ENCODE results near the gene PAPPA2. TPM values are rescaled to one million over a fixed set of nuclear protein-coding genes. Genes with fewer than 3 reads are reported as not detected.

The PAPPA2 gene
- total and polyA plus RNA-seq, 9 of the 15 experiments (the other 6 are each of a cell fraction or from before 2014, with no cell fraction given), result 0.01 to 0.15 (median 0.05) TPM; not detected in 2

DNA sequence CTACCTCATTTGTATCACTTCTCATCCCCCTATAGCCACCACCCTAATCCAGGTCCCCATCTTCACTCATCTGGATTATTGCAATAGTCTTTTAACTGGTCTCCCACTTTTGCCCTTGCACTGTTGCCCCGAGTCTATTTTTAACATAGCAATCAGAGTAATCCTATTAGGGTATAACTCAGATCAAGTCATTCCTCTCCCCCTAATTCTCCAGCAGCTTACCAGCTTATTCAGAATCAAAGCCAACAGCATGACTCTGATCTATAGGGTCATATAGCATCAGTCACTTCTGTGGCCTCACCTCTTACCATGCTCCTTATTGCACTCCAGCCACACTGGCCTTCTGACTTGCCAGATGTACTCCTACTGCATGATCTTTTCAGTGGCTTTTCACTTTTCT, 140.7 kb downstream of the PAPPA2 start:
- no peak for TF ChIP-seq POLR2B (IDR thresholded peaks at IDR 0.05; ENCODE audit: low read depth, partially characterized antibody)
- TF ChIP-seq NCOA4 (IDR thresholded peaks at IDR 0.05; ENCODE audit: partially characterized antibody), result no peak
- TF ChIP-seq KDM2B (CRISPR knock-in tag; IDR thresholded peaks at IDR 0.05), result no peak
- no peak for TF ChIP-seq IFI16 (CRISPR knock-in tag; IDR thresholded peaks at IDR 0.05)
- TF ChIP-seq, protein P1, sequence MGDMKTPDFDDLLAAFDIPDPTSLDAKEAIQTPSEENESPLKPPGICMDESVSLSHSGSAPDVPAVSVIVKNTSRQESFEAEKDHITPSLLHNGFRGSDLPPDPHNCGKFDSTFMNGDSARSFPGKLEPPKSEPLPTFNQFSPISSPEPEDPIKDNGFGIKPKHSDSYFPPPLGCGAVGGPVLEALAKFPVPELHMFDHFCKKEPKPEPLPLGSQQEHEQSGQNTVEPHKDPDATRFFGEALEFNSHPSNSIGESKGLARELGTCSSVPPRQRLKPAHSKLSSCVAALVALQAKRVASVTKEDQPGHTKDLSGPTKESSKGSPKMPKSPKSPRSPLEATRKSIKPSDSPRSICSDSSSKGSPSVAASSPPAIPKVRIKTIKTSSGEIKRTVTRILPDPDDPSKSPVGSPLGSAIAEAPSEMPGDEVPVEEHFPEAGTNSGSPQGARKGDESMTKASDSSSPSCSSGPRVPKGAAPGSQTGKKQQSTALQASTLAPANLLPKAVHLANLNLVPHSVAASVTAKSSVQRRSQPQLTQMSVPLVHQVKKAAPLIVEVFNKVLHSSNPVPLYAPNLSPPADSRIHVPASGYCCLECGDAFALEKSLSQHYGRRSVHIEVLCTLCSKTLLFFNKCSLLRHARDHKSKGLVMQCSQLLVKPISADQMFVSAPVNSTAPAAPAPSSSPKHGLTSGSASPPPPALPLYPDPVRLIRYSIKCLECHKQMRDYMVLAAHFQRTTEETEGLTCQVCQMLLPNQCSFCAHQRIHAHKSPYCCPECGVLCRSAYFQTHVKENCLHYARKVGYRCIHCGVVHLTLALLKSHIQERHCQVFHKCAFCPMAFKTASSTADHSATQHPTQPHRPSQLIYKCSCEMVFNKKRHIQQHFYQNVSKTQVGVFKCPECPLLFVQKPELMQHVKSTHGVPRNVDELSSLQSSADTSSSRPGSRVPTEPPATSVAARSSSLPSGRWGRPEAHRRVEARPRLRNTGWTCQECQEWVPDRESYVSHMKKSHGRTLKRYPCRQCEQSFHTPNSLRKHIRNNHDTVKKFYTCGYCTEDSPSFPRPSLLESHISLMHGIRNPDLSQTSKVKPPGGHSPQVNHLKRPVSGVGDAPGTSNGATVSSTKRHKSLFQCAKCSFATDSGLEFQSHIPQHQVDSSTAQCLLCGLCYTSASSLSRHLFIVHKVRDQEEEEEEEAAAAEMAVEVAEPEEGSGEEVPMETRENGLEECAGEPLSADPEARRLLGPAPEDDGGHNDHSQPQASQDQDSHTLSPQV (IDR thresholded peaks at IDR 0.05), result no peak
- no peak for TF ChIP-seq ZNF668 (CRISPR knock-in tag; IDR thresholded peaks at IDR 0.05)
- TF ChIP-seq ZFP30 (CRISPR knock-in tag; IDR thresholded peaks at IDR 0.05; ENCODE audit: borderline replicate concordance), result no peak
- no peak for TF ChIP-seq ZFP1 (CRISPR knock-in tag; IDR thresholded peaks at IDR 0.05)
- TF ChIP-seq, protein P2, sequence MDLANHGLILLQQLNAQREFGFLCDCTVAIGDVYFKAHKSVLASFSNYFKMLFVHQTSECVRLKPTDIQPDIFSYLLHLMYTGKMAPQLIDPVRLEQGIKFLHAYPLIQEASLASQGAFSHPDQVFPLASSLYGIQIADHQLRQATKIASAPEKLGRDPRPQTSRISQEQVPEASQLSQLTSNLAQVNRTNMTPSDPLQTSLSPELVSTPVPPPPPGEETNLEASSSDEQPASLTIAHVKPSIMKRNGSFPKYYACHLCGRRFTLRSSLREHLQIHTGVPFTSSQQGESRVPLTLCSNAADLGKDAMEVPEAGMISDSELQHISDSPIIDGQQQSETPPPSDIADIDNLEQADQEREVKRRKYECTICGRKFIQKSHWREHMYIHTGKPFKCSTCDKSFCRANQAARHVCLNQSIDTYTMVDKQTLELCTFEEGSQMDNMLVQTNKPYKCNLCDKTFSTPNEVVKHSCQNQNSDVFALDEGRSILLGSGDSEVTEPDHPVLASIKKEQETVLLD (IDR thresholded peaks at IDR 0.05), result no peak
- TF ChIP-seq, protein P3, sequence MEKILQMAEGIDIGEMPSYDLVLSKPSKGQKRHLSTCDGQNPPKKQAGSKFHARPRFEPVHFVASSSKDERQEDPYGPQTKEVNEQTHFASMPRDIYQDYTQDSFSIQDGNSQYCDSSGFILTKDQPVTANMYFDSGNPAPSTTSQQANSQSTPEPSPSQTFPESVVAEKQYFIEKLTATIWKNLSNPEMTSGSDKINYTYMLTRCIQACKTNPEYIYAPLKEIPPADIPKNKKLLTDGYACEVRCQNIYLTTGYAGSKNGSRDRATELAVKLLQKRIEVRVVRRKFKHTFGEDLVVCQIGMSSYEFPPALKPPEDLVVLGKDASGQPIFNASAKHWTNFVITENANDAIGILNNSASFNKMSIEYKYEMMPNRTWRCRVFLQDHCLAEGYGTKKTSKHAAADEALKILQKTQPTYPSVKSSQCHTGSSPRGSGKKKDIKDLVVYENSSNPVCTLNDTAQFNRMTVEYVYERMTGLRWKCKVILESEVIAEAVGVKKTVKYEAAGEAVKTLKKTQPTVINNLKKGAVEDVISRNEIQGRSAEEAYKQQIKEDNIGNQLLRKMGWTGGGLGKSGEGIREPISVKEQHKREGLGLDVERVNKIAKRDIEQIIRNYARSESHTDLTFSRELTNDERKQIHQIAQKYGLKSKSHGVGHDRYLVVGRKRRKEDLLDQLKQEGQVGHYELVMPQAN (IDR thresholded peaks at IDR 0.05; ENCODE audit: borderline replicate concordance), result no peak
- no peak for TF ChIP-seq FOSL1 (tag; conservative IDR thresholded peaks at IDR 0.05)
- TF ChIP-seq NBN (IDR thresholded peaks at IDR 0.05; ENCODE audit: low read depth), result no peak
- TF ChIP-seq ELF1 (tag; IDR thresholded peaks at IDR 0.05), result no peak
- no peak for TF ChIP-seq CHD4 (IDR thresholded peaks at IDR 0.05; ENCODE audit: insufficient read depth, insufficient replicate concordance, low read depth, low read length, poor library complexity, severe bottlenecking)
- no peak for FAIRE-seq
- intact Hi-C loops (cut with micrococcal nuclease), result no loop called here
- Histone ChIP-seq H3K4me1 (replicated peaks in 1 of 2; ENCODE audit: control insufficient read depth in 2 of 2, insufficient read depth in 2 of 2, low read length in 2 of 2) (no peaks in the 10 kb centered on the region; a peak in 2 of 5 replicates), H3K9me3 (replicated peaks; ENCODE audit: control insufficient read depth, insufficient read depth, low read depth, low read length) (no peaks in the 10 kb centered on the region), H3K27me3 (ENCODE audit: control insufficient read depth in 2 of 2, insufficient read depth in 2 of 2, low read length in 2 of 2) (no peaks in the 10 kb centered on the region), H3K9ac (ENCODE audit: insufficient read depth in 1 of 2, low read depth in 2 of 2, low read length in 2 of 2) (no peak overlapping the region), H3K27ac (ENCODE audit: extremely low read depth, low read depth, low read length) (no peak overlapping the region), H3K36me3 (ENCODE audit: control insufficient read depth, insufficient read depth, low read length) (no peaks in the 10 kb centered on the region), H3K4me3 (no peak overlapping the region), H3K4me2 (ENCODE audit: insufficient read depth, low read length) (no peak overlapping the region), H3K9me1 (ENCODE audit: control insufficient read depth, insufficient read depth, low read length) (no peaks in the 10 kb centered on the region), H4K20me1 (replicated peaks; ENCODE audit: control insufficient read depth, insufficient read depth, low read length) (no peaks in the 10 kb centered on the region), H3K79me2 (ENCODE audit: control insufficient read depth, insufficient read depth, low read length) (no peaks in the 10 kb centered on the region), H2AFZ (ENCODE audit: low read depth, low read length) (no peak overlapping the region)
- POLR2A ChIA-PET, result no interaction called here
- in situ Hi-C loops (cut with MboI), result no loop called here
- no TSS peak for BruUV-seq (replicated peaks)
- 0% methylated on average over 1 of the region's 1 CpG for WGBS (ENCODE audit: insufficient coverage, low coverage, missing lambda C conversion rate)
- no peak for ATAC-seq
- CTCF ChIA-PET (ENCODE audit: low intra/inter-chr PET ratio), result interaction anchor here (0.5 kb wide), 1 partner anchor 1169 kb away, joined by 3 read pairs; no protein-coding TSS in a partner anchor
- DNase-seq (ENCODE audit: extremely low read depth in 1 of 4, low spot score in 3 of 4), result no peak
